C1 segment of cervical spinal cord (tissue), 14 donors: ENCODE results near the gene MED7.

Experiments
- DNase-seq, 14 donors: peaks; one replicate each; lab custom pipeline; 2025; lab: John Stamatoyannopoulos, UW

Gene MED7

GRCh38 chr5:157106630-157107461 lies 35.8 kb downstream of the MED7 start:
- DNase-seq, result peak in 3 of 14 donors; percentile 0 to 12 (median 5)

DNA sequence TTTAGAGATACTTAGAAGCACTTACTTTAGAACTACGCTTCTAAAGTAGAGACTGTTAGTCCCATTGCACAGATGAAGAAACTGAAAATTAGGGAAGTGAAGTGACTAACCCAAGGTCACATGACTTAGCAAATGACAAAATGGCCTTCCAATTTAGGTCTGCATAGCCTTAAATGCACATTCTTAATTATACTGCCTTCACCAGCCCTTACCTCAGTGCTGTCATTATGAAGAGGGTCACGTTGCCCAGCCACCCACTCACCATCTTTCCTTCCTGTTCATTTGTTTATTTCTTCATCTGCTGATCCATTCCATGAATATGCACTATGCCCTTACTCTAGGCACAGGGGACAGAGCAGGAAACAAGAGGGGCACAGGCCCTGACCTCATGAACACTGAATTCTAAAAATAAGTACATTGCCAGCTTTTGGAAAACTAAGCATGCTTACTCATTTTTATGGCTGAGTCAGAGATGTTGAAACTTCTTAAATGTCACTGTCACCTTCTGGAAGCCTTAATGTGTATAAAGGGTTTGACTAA lies 42.5 kb downstream of the MED7 start:
- no peak for DNase-seq

DNA sequence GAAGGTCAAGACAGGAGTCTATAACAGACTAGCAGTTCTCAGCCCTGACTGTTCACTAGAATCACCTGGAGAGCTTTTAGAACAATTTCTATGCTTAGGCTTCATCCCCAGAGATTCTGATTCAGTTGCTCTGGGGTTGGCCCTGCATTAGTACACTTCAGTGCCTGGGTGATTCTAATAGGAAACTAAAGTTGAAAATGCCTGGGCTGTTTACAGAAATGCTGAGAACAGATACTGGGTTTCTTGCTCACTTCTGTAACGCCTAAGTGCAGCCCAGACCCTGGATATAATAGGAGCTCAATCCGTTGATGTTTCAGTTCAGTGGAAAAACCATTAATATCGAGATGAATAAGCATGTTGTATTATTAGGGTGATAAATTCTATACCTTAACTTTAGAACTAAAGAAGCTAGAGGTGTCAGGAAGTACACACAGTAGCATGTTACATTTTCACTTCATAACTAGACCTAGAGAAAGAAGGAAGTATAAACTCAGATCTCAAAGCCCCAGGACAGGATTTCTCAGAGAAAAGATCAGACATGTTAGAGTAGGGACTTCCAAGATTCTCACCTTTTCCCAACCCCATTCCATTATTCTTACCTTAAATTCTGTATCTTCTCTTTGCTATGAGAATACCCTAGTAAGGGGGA lies 54.2 kb downstream of the MED7 start:
- DNase-seq, result no peak
